Panc1 (cell line): Measurements from ENCODE around the gene WNK1. TPM values are rescaled to one million over a fixed set of nuclear protein-coding genes. Genes with fewer than 3 reads are reported as not detected.

Source experiments
- ATAC-seq: fragments of 200-7000 bp; cut with Tn5 transposase; 2 replicates; pipeline ENCODE4 v1.9.1; 2020; ENCODE audit warnings: mild to moderate bottlenecking, moderate library complexity
- BruUV-seq: library from RNA; stranded (reverse); fragments of 400-500 nt; replicated peaks from 2 replicates; lab custom pipeline; 2021; lab: Mats Ljungman, UMichigan
- CTCF ChIA-PET: fragments of 300-600 bp; sonication (Branson Sonifier 250); formaldehyde crosslinking; loops from one replicate; lab custom pipeline; 2022; ENCODE audit warnings: antibody characterized with exemption; lab: Charles Lee
- POLR2A ChIA-PET: fragments of 300-600 bp; sonication (Branson Sonifier 250); formaldehyde crosslinking; loops from one replicate; lab custom pipeline; 2022; ENCODE audit warnings: antibody characterized with exemption; lab: Charles Lee
- DNase-seq: peaks from one replicate; pipeline ENCODE4 v3.0.0-alpha.2; 2010; ENCODE audit warnings: low read depth, low spot score
- H3K27ac ChIP-seq: 2 replicates; pipeline ENCODE4 v1.5.1; 2011; ENCODE audit warnings: mild to moderate bottlenecking, low read length, inconsistent platforms
- H3K27me3 ChIP-seq: fragments of 200-500 bp; sonication (Bioruptor generic); 2 replicates; pipeline ENCODE4 v1.6.0; 2014; ENCODE audit warnings: low read length, inconsistent platforms; ENCODE audit not compliant: control insufficient read depth, insufficient read depth
- H3K36me3 ChIP-seq: fragments of 200-500 bp; sonication (Bioruptor generic); 2 replicates; pipeline ENCODE4 v1.5.1; 2014; ENCODE audit warnings: inconsistent platforms, mild to moderate bottlenecking, low read length, moderate library complexity; ENCODE audit not compliant: control insufficient read depth, insufficient read depth
- H3K4me1 ChIP-seq: 2 replicates; pipeline ENCODE4 v1.5.1; 2011; ENCODE audit warnings: inconsistent platforms, mild to moderate bottlenecking, low read length, moderate library complexity; ENCODE audit not compliant: control insufficient read depth, insufficient read depth
- H3K4me3 ChIP-seq, 2 experiments: 2 replicates each; pipeline ENCODE4 v1.5.1; 2011 to 2012; ENCODE audit warnings: low read depth in 2 of 2, low read length in 2 of 2, mild to moderate bottlenecking in 2 of 2, inconsistent platforms in 1 of 2, moderate library complexity in 1 of 2
- H3K9me3 ChIP-seq: fragments of 200-500 bp; sonication (Bioruptor generic); 2 replicates; pipeline ENCODE4 v1.5.1; 2014; ENCODE audit warnings: low read depth, mild to moderate bottlenecking, inconsistent platforms, low read length, moderate library complexity; ENCODE audit not compliant: control insufficient read depth, insufficient read depth
- CTCF ChIP-seq: fragments of 450-650 bp; IDR thresholded peaks from 2 replicates; pipeline ENCODE4 v1.5.1; 2017; ENCODE audit warnings: mild to moderate bottlenecking
- POLR2AphosphoS5 ChIP-seq: IDR thresholded peaks from 2 replicates; pipeline ENCODE4 v1.6.1; 2012; ENCODE audit warnings: mild to moderate bottlenecking, low read depth, low read length, moderate library complexity
- SIN3A ChIP-seq: IDR thresholded peaks from 2 replicates; pipeline ENCODE4 v1.6.1; 2012; ENCODE audit warnings: low read depth, mild to moderate bottlenecking, low read length, moderate library complexity, borderline replicate concordance; ENCODE audit not compliant: insufficient read depth
- TCF7L2 ChIP-seq: IDR thresholded peaks from 2 replicates; pipeline ENCODE4 v1.6.1; 2011; ENCODE audit warnings: mild to moderate bottlenecking, low read depth, low read length, inconsistent platforms
- in situ Hi-C: cut with HindIII; loops from 2 replicates; pipeline ENCODE4 v1.10.0; 2016; ENCODE audit warnings: low sequenced_read_pairs, low pct_unique_long_range_greater_than_20kb
- intact Hi-C: fragments of 100-400 bp; cut with micrococcal nuclease; formaldehyde crosslinking; loops from one replicate; pipeline ENCODE4 v1.10.0; 2022; ENCODE audit not compliant: unreplicated experiment
- total RNA-seq: library from RNA; stranded (reverse); gene quantifications from one replicate; pipeline ENCODE4 v1.2.1, GENCODE V29; 2021; ENCODE audit not compliant: unreplicated experiment
- TF ChIP-seq, protein P1 (sequence below), 2 experiments: IDR thresholded peaks; 2 replicates each; pipeline ENCODE4 v1.6.1; 2011 to 2012; ENCODE audit warnings: low read depth in 2 of 2, control low read depth in 1 of 2, low read length in 1 of 2, mild to moderate bottlenecking in 1 of 2, moderate library complexity in 1 of 2; ENCODE audit not compliant: insufficient read depth in 1 of 2

WNK1 gene
- total RNA-seq, 1 experiment from 2014 or later = 181 TPM

GRCh38 chr12:740921-741320, 11.5 kb upstream of the WNK1 start:
- no peaks in the 10 kb centered on the region for H3K9me3 ChIP-seq
- no peak for ATAC-seq
- in situ Hi-C loops (no loop called here), intact Hi-C loops (no loop called here)
- POLR2A ChIA-PET = no interaction called here
- no peaks in the 10 kb centered on the region for H3K36me3 ChIP-seq
- DNase-seq = no peak
- BruUV-seq = no TSS peak
- no peaks in the 10 kb centered on the region for H3K27me3 ChIP-seq
- CTCF ChIA-PET = no interaction called here
- no peak overlapping the region for H3K4me3 ChIP-seq
- TF ChIP-seq CTCF = no peak
- TF ChIP-seq POLR2AphosphoS5 = no peak
- no peak for TF ChIP-seq TCF7L2
- TF ChIP-seq, protein P1, sequence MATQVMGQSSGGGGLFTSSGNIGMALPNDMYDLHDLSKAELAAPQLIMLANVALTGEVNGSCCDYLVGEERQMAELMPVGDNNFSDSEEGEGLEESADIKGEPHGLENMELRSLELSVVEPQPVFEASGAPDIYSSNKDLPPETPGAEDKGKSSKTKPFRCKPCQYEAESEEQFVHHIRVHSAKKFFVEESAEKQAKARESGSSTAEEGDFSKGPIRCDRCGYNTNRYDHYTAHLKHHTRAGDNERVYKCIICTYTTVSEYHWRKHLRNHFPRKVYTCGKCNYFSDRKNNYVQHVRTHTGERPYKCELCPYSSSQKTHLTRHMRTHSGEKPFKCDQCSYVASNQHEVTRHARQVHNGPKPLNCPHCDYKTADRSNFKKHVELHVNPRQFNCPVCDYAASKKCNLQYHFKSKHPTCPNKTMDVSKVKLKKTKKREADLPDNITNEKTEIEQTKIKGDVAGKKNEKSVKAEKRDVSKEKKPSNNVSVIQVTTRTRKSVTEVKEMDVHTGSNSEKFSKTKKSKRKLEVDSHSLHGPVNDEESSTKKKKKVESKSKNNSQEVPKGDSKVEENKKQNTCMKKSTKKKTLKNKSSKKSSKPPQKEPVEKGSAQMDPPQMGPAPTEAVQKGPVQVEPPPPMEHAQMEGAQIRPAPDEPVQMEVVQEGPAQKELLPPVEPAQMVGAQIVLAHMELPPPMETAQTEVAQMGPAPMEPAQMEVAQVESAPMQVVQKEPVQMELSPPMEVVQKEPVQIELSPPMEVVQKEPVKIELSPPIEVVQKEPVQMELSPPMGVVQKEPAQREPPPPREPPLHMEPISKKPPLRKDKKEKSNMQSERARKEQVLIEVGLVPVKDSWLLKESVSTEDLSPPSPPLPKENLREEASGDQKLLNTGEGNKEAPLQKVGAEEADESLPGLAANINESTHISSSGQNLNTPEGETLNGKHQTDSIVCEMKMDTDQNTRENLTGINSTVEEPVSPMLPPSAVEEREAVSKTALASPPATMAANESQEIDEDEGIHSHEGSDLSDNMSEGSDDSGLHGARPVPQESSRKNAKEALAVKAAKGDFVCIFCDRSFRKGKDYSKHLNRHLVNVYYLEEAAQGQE (IDR thresholded peaks at IDR 0.05; ENCODE audit: insufficient read depth in 1 of 2, low read depth in 2 of 2, low read length in 1 of 2) = no peak
- TF ChIP-seq SIN3A = no peak
- no peaks in the 10 kb centered on the region; the same call in 1 of the 2 replicates for H3K4me1 ChIP-seq
- no peak overlapping the region for H3K27ac ChIP-seq

DNA sequence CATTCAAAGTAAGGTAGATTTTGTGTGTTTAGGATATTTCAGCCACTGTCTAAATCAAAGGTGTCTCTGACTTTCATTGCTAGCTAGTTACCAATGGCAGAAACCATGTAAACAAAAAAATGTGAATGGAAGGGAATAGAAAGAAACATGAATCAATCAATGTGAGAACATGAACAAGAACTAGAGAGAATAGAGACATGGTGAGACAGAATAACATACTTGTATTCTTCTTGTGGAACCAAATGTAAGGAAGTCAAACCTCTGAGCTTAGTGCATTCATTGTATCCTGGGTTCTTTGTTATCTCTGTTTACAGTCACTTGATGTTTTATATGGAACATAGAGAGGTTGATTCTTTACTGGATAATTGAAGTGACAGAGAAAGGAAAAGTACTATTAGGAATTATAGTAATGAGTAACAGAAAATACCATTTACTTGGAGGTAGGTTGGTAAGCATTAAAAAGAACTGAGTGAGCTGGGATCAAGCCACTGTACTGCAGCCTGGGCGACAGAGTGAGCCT, 2.6 kb upstream of the WNK1 start:
- H3K9me3 ChIP-seq = no peaks in the 10 kb centered on the region
- no peaks in the 10 kb centered on the region for H3K36me3 ChIP-seq
- DNase-seq (no peak), ATAC-seq (no peak)
- H3K4me1 ChIP-seq = peaks cover 12% of the 10 kb centered on the region
- in situ Hi-C loops (no loop called here), intact Hi-C loops (loop anchor here (10.0 kb wide), 1 partner anchor 105 kb away; no protein-coding TSS in a partner anchor)
- POLR2A ChIA-PET = no interaction called here
- CTCF ChIA-PET = interaction anchor here (0.6 kb wide), 3 partner anchors 136 to 203 kb away, joined by 3 to 6 read pairs (median 5); no protein-coding TSS in a partner anchor
- H3K27me3 ChIP-seq = no peaks in the 10 kb centered on the region
- TF ChIP-seq SIN3A (no peak), TCF7L2 (no peak), CTCF (no peak), POLR2AphosphoS5 (no peak)
- TF ChIP-seq, protein P1 (IDR thresholded peaks at IDR 0.05; ENCODE audit: insufficient read depth in 1 of 2, low read depth in 2 of 2, low read length in 1 of 2) = no peak
- H3K27ac ChIP-seq = peak overlapping the region; percentile 94
- BruUV-seq = no TSS peak
- H3K4me3 ChIP-seq = peak overlapping the region in 1 of 2 experiments; percentile 39; a peak in 2 of 4 replicates
